Tibial nerve (tissue), 3 donors: Measurements from ENCODE around the gene PHKB.

Source experiments
- POLR2A ChIP-seq, 2 donors: fragments of 450-650 bp; IDR thresholded peaks; one replicate each; pipeline ENCODE4 v1.6.1; 2017; ENCODE audit warnings: antibody characterized with exemption in 2 of 2, mild to moderate bottlenecking in 2 of 2, moderate library complexity in 2 of 2
- TF ChIP-seq, protein P1 (sequence below), 5 experiments: fragments of 200-600 bp in 3 of 5; fragments of 450-650 bp in 2 of 5; sonication (generic) in 3 of 5; IDR thresholded peaks; one replicate each; pipeline ENCODE4 v1.5.1; 2016 to 2019; ENCODE audit warnings: antibody characterized with exemption in 5 of 5, mild to moderate bottlenecking in 3 of 5, moderate library complexity in 2 of 5

DNA sequence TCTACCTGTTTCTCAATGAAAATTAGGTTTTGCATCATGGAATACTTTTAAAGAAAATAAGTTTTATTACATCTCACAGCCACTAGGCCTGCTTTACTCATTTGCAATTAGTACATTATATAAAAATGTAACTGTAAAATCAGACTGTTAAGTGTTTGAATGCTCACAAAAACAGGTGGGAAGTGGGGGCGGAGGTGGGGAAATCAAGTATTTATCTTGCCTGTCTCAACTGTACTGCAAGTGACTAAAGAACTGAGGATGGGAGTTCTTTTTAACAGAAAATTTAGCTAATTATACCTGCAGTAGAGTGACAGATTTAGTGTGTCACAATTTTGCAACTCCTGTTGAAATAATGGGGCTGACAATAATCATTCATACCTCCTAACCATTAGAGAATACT is 34.3 kb upstream of the PHKB start:
- TF ChIP-seq, protein P1, sequence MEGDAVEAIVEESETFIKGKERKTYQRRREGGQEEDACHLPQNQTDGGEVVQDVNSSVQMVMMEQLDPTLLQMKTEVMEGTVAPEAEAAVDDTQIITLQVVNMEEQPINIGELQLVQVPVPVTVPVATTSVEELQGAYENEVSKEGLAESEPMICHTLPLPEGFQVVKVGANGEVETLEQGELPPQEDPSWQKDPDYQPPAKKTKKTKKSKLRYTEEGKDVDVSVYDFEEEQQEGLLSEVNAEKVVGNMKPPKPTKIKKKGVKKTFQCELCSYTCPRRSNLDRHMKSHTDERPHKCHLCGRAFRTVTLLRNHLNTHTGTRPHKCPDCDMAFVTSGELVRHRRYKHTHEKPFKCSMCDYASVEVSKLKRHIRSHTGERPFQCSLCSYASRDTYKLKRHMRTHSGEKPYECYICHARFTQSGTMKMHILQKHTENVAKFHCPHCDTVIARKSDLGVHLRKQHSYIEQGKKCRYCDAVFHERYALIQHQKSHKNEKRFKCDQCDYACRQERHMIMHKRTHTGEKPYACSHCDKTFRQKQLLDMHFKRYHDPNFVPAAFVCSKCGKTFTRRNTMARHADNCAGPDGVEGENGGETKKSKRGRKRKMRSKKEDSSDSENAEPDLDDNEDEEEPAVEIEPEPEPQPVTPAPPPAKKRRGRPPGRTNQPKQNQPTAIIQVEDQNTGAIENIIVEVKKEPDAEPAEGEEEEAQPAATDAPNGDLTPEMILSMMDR (IDR thresholded peaks at IDR 0.05) = no peak
- TF ChIP-seq POLR2A (IDR thresholded peaks at IDR 0.05) = no peak
